ENCODE measurements around the gene CIZ1. TPM values are rescaled to one million over a fixed set of nuclear protein-coding genes. Genes with fewer than 3 reads are reported as not detected.

The CIZ1 gene
- total and polyA plus RNA-seq, 10 of the 15 experiments (the other 5 are each of a cell fraction or from before 2014, with no cell fraction given) = 1.8 to 91.6 (median 35.4) TPM

GRCh38 chr9:128141604-128142003 is 49.8 kb downstream of the CIZ1 start:
- ChIA-PET RAD21 (ENCODE audit: unreplicated experiment) (no interaction called here), CTCF (interaction anchor here (1.3 to 1.4 kb wide), 2 partner anchors 13 to 24 kb away, joined by 4 to 5 read pairs; no protein-coding TSS in a partner anchor), POLR2A (no interaction called here), SMC1A (ENCODE audit: uncharacterized antibody, unreplicated experiment) (interaction anchor here (0.7 kb wide), 1 partner anchor 130 kb away, joined by 3 read pairs; no protein-coding TSS in a partner anchor)
- H3K27me3 ChIP-seq (replicated peaks in 1 of 2; ENCODE audit: control insufficient read depth in 2 of 2, insufficient read depth in 2 of 2, low read length in 1 of 2) = no peaks in the 10 kb centered on the region; a peak in 1 of 4 replicates
- intact Hi-C loops (cut with micrococcal nuclease; ENCODE audit: unreplicated experiment) (no loop called here), in situ Hi-C loops (cut with MboI) (no loop called here)
- no peaks in the 10 kb centered on the region for H4K20me1 ChIP-seq (ENCODE audit: control insufficient read depth, insufficient read depth)
- H3K27ac ChIP-seq (ENCODE audit: control insufficient read depth, insufficient read depth) = no peak overlapping the region
- H2AFZ ChIP-seq (ENCODE audit: control insufficient read depth, low read depth, low read length) = no peak overlapping the region
- H3K4me2 ChIP-seq (ENCODE audit: control insufficient read depth, insufficient read depth) = no peak overlapping the region
- H3K4me1 ChIP-seq (ENCODE audit: control insufficient read depth, insufficient read depth, low read length) = no peaks in the 10 kb centered on the region
- TF ChIP-seq ETV6 (conservative IDR thresholded peaks at IDR 0.05 in 1 of 2, IDR thresholded peaks at IDR 0.05 in 1 of 2; ENCODE audit: borderline replicate concordance in 1 of 2, low read depth in 1 of 2) = no peak
- TF ChIP-seq FOS (IDR thresholded peaks at IDR 0.05; ENCODE audit: borderline replicate concordance, extremely low read depth, insufficient read length) = no peak
- TF ChIP-seq RAD51 (IDR thresholded peaks at IDR 0.05) = no peak
- TF ChIP-seq NR2C2 (IDR thresholded peaks at IDR 0.05; ENCODE audit: borderline replicate concordance, control insufficient read depth, insufficient read length, low read depth) = no peak
- no peak for TF ChIP-seq RELA (IDR thresholded peaks at IDR 0.05; ENCODE audit: borderline replicate concordance, partially characterized antibody)
- no peak overlapping the region for H3K9ac ChIP-seq (ENCODE audit: control insufficient read depth, insufficient read depth, low read length)
- no peak for FAIRE-seq
- H3K79me2 ChIP-seq (ENCODE audit: control insufficient read depth, insufficient read depth, low read length) = no peaks in the 10 kb centered on the region
- H3K9me3 ChIP-seq (replicated peaks; ENCODE audit: control insufficient read depth, insufficient read depth, low read length) = no peaks in the 10 kb centered on the region
- DNase-seq (ENCODE audit: low read depth, low spot score) = no peak
- H3K4me3 ChIP-seq = no peak overlapping the region
- WGBS (ENCODE audit: insufficient coverage, insufficient replicate concordance, low lambda C conversion rate, missing lambda C conversion rate) = 50% methylated on average over 3 of the region's 3 CpGs
- no peak for ATAC-seq
- H3K36me3 ChIP-seq (ENCODE audit: control insufficient read depth in 2 of 2, insufficient read depth in 2 of 2, low read length in 1 of 2) = no peaks in the 10 kb centered on the region
- BruUV-seq (replicated peaks) = no TSS peak

- no peak overlapping the region for H3K4me2 ChIP-seq (ENCODE audit: control insufficient read depth, insufficient read depth)
- ChIA-PET POLR2A (no interaction called here), RAD21 (ENCODE audit: unreplicated experiment) (no interaction called here), CTCF (no interaction called here), SMC1A (ENCODE audit: uncharacterized antibody, unreplicated experiment) (no interaction called here)
- no peak for FAIRE-seq
- H3K36me3 ChIP-seq (ENCODE audit: control insufficient read depth in 2 of 2, insufficient read depth in 2 of 2, low read length in 1 of 2) = no peaks in the 10 kb centered on the region
- H3K9ac ChIP-seq (ENCODE audit: control insufficient read depth, insufficient read depth, low read length) = no peak overlapping the region
- peaks cover 0 to 2% of the 10 kb centered on the region in 2 experiments; a peak in 2 of 4 replicates for H3K27me3 ChIP-seq (replicated peaks in 1 of 2; ENCODE audit: control insufficient read depth in 2 of 2, insufficient read depth in 2 of 2, low read length in 1 of 2)
- no peak overlapping the region for H2AFZ ChIP-seq (ENCODE audit: control insufficient read depth, low read depth, low read length)
- H3K4me1 ChIP-seq (ENCODE audit: control insufficient read depth, insufficient read depth, low read length) = no peaks in the 10 kb centered on the region
- H4K20me1 ChIP-seq (ENCODE audit: control insufficient read depth, insufficient read depth) = no peaks in the 10 kb centered on the region
- no peaks in the 10 kb centered on the region for H3K79me2 ChIP-seq (ENCODE audit: control insufficient read depth, insufficient read depth, low read length)
- 69% methylated on average over 3 of the region's 16 CpGs for WGBS (ENCODE audit: insufficient coverage, insufficient replicate concordance, low lambda C conversion rate, missing lambda C conversion rate)
- intact Hi-C loops (cut with micrococcal nuclease; ENCODE audit: unreplicated experiment) = no loop called here
- no TSS peak for BruUV-seq (replicated peaks)
- H3K27ac ChIP-seq (ENCODE audit: control insufficient read depth, insufficient read depth) = no peak overlapping the region
- DNase-seq (ENCODE audit: low read depth, low spot score) = no peak
- H3K4me3 ChIP-seq = no peak overlapping the region
- ATAC-seq = no peak
- H3K9me3 ChIP-seq (replicated peaks; ENCODE audit: control insufficient read depth, insufficient read depth, low read length) = no peaks in the 10 kb centered on the region
- in situ Hi-C loops (cut with MboI) = no loop called here
- no peak for TF ChIP-seq RAD51 (IDR thresholded peaks at IDR 0.05)
- TF ChIP-seq SIN3A (IDR thresholded peaks at IDR 0.05; ENCODE audit: low read depth, low read length) = no peak
- TF ChIP-seq, protein P1, sequence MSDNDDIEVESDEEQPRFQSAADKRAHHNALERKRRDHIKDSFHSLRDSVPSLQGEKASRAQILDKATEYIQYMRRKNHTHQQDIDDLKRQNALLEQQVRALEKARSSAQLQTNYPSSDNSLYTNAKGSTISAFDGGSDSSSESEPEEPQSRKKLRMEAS (IDR thresholded peaks at IDR 0.05; ENCODE audit: low read depth, low read length) = no peak
- no peak for TF ChIP-seq RFX5 (IDR thresholded peaks at IDR 0.05; ENCODE audit: low read depth, low read length)
- no peak for TF ChIP-seq KDM1A (IDR thresholded peaks at IDR 0.05; ENCODE audit: borderline replicate concordance)
- TF ChIP-seq EED (IDR thresholded peaks at IDR 0.05; ENCODE audit: low read depth) = no peak
- TF ChIP-seq SUZ12 (IDR thresholded peaks at IDR 0.05; ENCODE audit: unreplicated experiment) = no peak
- TF ChIP-seq ZBTB33 (IDR thresholded peaks at IDR 0.05) = no peak
- TF ChIP-seq E2F4 (IDR thresholded peaks at IDR 0.05; ENCODE audit: low read depth, low read length) = no peak
- TF ChIP-seq TCF3 (IDR thresholded peaks at IDR 0.05; ENCODE audit: borderline replicate concordance, insufficient read depth, low read depth, low read length) = no peak
These were observed 51.8 kb downstream of the CIZ1 start for GRCh38 chr9:128139621-128140020.
